SH-SY5Y (cell line): Measurements from ENCODE around the gene ENGASE.

Experiments used
- GATA2 ChIP-seq: IDR thresholded peaks from 2 replicates; pipeline ENCODE4 v1.6.1; 2011; ENCODE audit warnings: mild to moderate bottlenecking, low read depth, low read length
- GATA3 ChIP-seq: IDR thresholded peaks from 2 replicates; pipeline ENCODE4 v1.6.1; 2011; ENCODE audit warnings: low read depth, mild to moderate bottlenecking, low read length, moderate library complexity

GRCh38 chr17:79074649-79075445 is at the start of gene ENGASE:
- TF ChIP-seq GATA3, result no peak
- TF ChIP-seq GATA2, result no peak
